Liver (tissue), 9 donors: ENCODE results near the gene PPDPF. TPM values are rescaled to one million over a fixed set of nuclear protein-coding genes. Genes with fewer than 3 reads are reported as not detected.

Experiments
- DNase-seq: peaks from one replicate; pipeline ENCODE4 v3.0.0-alpha.2; 2017; ENCODE audit warnings: low spot score
- H3K27ac ChIP-seq, 2 donors: one replicate each; pipeline ENCODE4 v1.7.0; 2013; ENCODE audit warnings: inconsistent platforms in 2 of 2, low read length in 2 of 2, control low read depth in 1 of 2, low read depth in 1 of 2, mild to moderate bottlenecking in 1 of 2
- H3K27me3 ChIP-seq, 4 donors: one replicate each; pipeline versions ENCODE4 v1.6.1 to v1.7.0; 2013; ENCODE audit warnings: low read length in 3 of 4, inconsistent platforms in 1 of 4, mild to moderate bottlenecking in 1 of 4, moderate library complexity in 1 of 4; ENCODE audit not compliant: control insufficient read depth in 4 of 4, insufficient read depth in 4 of 4
- H3K36me3 ChIP-seq, 4 donors: one replicate each; pipeline versions ENCODE4 v1.6.1 to v1.7.0; 2013; ENCODE audit warnings: low read length in 3 of 4, mild to moderate bottlenecking in 3 of 4, low read depth in 1 of 4, moderate library complexity in 1 of 4; ENCODE audit not compliant: control insufficient read depth in 4 of 4, insufficient read depth in 3 of 4
- H3K4me1 ChIP-seq, 4 donors: one replicate each; pipeline versions ENCODE4 v1.6.1 to v1.7.0; 2013; ENCODE audit warnings: low read length in 3 of 4, mild to moderate bottlenecking in 3 of 4, moderate library complexity in 1 of 4; ENCODE audit not compliant: control insufficient read depth in 4 of 4, insufficient read depth in 4 of 4
- H3K4me3 ChIP-seq, 3 donors: one replicate each; pipeline versions ENCODE4 v1.6.1 to v1.7.0; 2013; ENCODE audit warnings: low read length in 3 of 3, control low read depth in 1 of 3, low read depth in 1 of 3, mild to moderate bottlenecking in 1 of 3
- H3K9ac ChIP-seq, 2 donors: one replicate each; pipeline ENCODE4 v1.7.0; 2013; ENCODE audit warnings: low read length in 2 of 2, mild to moderate bottlenecking in 2 of 2, moderate library complexity in 2 of 2, control low read depth in 1 of 2, low read depth in 1 of 2
- H3K9me3 ChIP-seq, 4 donors: one replicate each; pipeline versions ENCODE4 v1.6.1 to v1.7.0; 2013; ENCODE audit warnings: low read length in 3 of 4; ENCODE audit not compliant: control insufficient read depth in 4 of 4
- EGR1 ChIP-seq, 2 donors: IDR thresholded peaks; 2 replicates each; pipeline ENCODE4 v1.6.1; 2016 to 2018; ENCODE audit warnings: antibody characterized with exemption in 2 of 2, low read depth in 2 of 2
- GABPA ChIP-seq, 2 donors: IDR thresholded peaks in 1 of 2; conservative IDR thresholded peaks in 1 of 2; 2 replicates each; pipeline ENCODE4 v1.6.1; 2016; ENCODE audit warnings: antibody characterized with exemption in 2 of 2, mild to moderate bottlenecking in 1 of 2, moderate library complexity in 1 of 2
- HNF4G ChIP-seq: IDR thresholded peaks from 2 replicates; pipeline ENCODE4 v1.6.1; 2016; ENCODE audit warnings: antibody characterized with exemption
- NR2F2 ChIP-seq: IDR thresholded peaks from 2 replicates; pipeline ENCODE4 v1.6.1; 2016; ENCODE audit warnings: antibody characterized with exemption
- RAD21 ChIP-seq, 2 donors: IDR thresholded peaks; 2 replicates each; pipeline ENCODE4 v1.6.1; 2016; ENCODE audit warnings: antibody characterized with exemption in 2 of 2, mild to moderate bottlenecking in 2 of 2
- RXRA ChIP-seq, 2 donors: IDR thresholded peaks; 2 replicates each; pipeline ENCODE4 v1.6.1; 2017 to 2018; ENCODE audit warnings: antibody characterized with exemption in 2 of 2, mild to moderate bottlenecking in 1 of 2
- SP1 ChIP-seq: IDR thresholded peaks from 2 replicates; pipeline ENCODE4 v1.6.1; 2018; ENCODE audit warnings: antibody characterized with exemption, mild to moderate bottlenecking
- TAF1 ChIP-seq: conservative IDR thresholded peaks from 2 replicates; pipeline ENCODE4 v1.6.1; 2016; ENCODE audit warnings: antibody characterized with exemption, mild to moderate bottlenecking
- YY1 ChIP-seq: IDR thresholded peaks from 2 replicates; pipeline ENCODE4 v1.6.1; 2016; ENCODE audit warnings: antibody characterized with exemption, mild to moderate bottlenecking
- WGBS: extraction: QIAGEN DNeasy Blood & Tissue Kit; methylation state at CpG from one replicate; pipeline ENCODE4 v1.1.7; 2013; 5-methylcytosine and 5-hydroxymethylcytosine counted together
- polyA plus RNA-seq, 2 donors: library from polyadenylated mRNA; stranded (reverse) in 1 of 2; unstranded in 1 of 2; fragments of 200-250 nt in 1 of 2; fragments of >200 nt in 1 of 2; fragmentation: Nextera tagmentation in 1 of 2; extraction: Ambion mirVana in 1 of 2; gene quantifications; one replicate each; pipeline versions ENCODE4 v1.2.1 to v1.2.3, GENCODE V29; 2013 to 2015
- total RNA-seq, 2 donors: library from RNA; depleted of rRNA; stranded (reverse); fragments of >200 nt; gene quantifications; one replicate each; pipeline ENCODE4 v1.2.3, GENCODE V29; 2014
- TF ChIP-seq, protein P1 (sequence below): IDR thresholded peaks from 2 replicates; pipeline ENCODE4 v1.6.1; 2016; ENCODE audit warnings: antibody characterized with exemption
- TF ChIP-seq, protein P2 (sequence below): IDR thresholded peaks from 2 replicates; pipeline ENCODE4 v1.6.1; 2016; ENCODE audit warnings: antibody characterized with exemption
- TF ChIP-seq, protein P3 (sequence below): IDR thresholded peaks from 2 replicates; pipeline ENCODE4 v1.6.1; 2016; ENCODE audit warnings: antibody characterized with exemption
- TF ChIP-seq, protein P4 (sequence below): fragments of 150-350 bp; IDR thresholded peaks from 2 replicates; pipeline ENCODE4 v1.5.1; 2017; ENCODE audit warnings: improper control_type of control experiment, low read depth, low read length; ENCODE audit not compliant: missing input control
- donor health status: healthy.
- donor health status: healthy.
- donor health status: healthy.
- donor health status: healthy.
- donor health status: healthy.

PPDPF gene
- total and polyA plus RNA-seq, 4 donors = 8.3 to 196 (median 25.3) TPM

DNA sequence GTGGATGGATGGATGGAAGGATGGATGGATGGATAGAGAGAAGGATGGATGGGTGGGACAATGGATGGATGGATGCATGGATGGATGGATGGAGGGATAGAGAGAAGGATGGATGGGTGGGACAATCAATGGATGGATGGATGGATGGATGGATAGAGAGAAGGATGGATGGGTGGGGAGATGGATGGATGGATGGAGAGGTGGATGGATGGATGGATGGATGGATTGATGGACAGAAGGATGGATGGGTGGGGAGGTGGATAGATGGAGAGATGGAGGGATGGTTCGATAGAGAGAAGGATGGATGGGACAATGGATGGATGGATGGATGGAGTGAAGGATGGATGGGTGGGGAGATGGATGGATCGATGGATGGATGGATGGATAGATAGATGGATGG lies 28.0 kb upstream of the PPDPF start:
- no peak overlapping the region for H3K9ac ChIP-seq
- DNase-seq = no peak
- H3K27ac ChIP-seq = no peak overlapping the region
- no peaks in the 10 kb centered on the region for H3K9me3 ChIP-seq
- H3K4me1 ChIP-seq = peaks cover 0 to 9% (median 6%) of the 10 kb centered on the region in 4 donors
- H3K4me3 ChIP-seq = no peak overlapping the region
- no peaks in the 10 kb centered on the region for H3K36me3 ChIP-seq
- WGBS = 82% methylated on average over 2 of the region's 2 CpGs
- H3K27me3 ChIP-seq = peaks cover 0 to 8% (median 3%) of the 10 kb centered on the region in 4 donors
- TF ChIP-seq GABPA (IDR thresholded peaks at IDR 0.05 in 1 of 2, conservative IDR thresholded peaks at IDR 0.05 in 1 of 2) (no peak), RAD21 (IDR thresholded peaks at IDR 0.05) (no peak), TAF1 (no peak), EGR1 (IDR thresholded peaks at IDR 0.05; ENCODE audit: low read depth in 2 of 2) (no peak), RXRA (IDR thresholded peaks at IDR 0.05) (no peak), SP1 (no peak), HNF4G (no peak), YY1 (no peak)
- TF ChIP-seq, protein P1, sequence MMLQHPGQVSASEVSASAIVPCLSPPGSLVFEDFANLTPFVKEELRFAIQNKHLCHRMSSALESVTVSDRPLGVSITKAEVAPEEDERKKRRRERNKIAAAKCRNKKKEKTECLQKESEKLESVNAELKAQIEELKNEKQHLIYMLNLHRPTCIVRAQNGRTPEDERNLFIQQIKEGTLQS = no peak
- TF ChIP-seq, protein P2, sequence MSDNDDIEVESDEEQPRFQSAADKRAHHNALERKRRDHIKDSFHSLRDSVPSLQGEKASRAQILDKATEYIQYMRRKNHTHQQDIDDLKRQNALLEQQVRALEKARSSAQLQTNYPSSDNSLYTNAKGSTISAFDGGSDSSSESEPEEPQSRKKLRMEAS = no peak
- TF ChIP-seq, protein P3, sequence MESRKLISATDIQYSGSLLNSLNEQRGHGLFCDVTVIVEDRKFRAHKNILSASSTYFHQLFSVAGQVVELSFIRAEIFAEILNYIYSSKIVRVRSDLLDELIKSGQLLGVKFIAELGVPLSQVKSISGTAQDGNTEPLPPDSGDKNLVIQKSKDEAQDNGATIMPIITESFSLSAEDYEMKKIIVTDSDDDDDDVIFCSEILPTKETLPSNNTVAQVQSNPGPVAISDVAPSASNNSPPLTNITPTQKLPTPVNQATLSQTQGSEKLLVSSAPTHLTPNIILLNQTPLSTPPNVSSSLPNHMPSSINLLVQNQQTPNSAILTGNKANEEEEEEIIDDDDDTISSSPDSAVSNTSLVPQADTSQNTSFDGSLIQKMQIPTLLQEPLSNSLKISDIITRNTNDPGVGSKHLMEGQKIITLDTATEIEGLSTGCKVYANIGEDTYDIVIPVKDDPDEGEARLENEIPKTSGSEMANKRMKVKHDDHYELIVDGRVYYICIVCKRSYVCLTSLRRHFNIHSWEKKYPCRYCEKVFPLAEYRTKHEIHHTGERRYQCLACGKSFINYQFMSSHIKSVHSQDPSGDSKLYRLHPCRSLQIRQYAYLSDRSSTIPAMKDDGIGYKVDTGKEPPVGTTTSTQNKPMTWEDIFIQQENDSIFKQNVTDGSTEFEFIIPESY = no peak

DNA sequence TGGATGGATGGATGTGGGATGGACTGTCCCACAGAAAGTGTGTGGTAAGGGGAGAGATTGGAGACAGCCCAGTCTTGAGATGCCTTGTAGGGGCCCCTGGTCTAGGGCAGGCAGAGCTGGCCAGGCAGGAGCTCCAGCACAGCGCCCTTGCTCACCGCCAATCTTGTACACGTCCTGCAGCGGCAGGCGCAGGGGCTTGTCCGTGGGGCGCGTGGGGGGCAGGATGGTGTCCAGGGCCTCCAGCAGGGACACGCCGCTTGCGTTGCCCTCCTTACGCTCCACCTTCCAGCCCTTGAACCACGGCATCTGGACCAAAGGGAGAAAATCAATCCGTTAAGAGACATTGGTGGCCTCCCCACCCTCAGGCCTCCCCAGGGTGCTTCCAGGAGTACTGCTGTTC lies 27.6 kb upstream of the PPDPF start:
- DNase-seq = no peak
- H3K36me3 ChIP-seq = no peaks in the 10 kb centered on the region
- H3K4me1 ChIP-seq = peaks cover 0 to 9% (median 6%) of the 10 kb centered on the region in 4 donors
- 91% methylated on average over 14 of the region's 14 CpGs for WGBS
- no peak overlapping the region for H3K9ac ChIP-seq
- TF ChIP-seq, protein P4, sequence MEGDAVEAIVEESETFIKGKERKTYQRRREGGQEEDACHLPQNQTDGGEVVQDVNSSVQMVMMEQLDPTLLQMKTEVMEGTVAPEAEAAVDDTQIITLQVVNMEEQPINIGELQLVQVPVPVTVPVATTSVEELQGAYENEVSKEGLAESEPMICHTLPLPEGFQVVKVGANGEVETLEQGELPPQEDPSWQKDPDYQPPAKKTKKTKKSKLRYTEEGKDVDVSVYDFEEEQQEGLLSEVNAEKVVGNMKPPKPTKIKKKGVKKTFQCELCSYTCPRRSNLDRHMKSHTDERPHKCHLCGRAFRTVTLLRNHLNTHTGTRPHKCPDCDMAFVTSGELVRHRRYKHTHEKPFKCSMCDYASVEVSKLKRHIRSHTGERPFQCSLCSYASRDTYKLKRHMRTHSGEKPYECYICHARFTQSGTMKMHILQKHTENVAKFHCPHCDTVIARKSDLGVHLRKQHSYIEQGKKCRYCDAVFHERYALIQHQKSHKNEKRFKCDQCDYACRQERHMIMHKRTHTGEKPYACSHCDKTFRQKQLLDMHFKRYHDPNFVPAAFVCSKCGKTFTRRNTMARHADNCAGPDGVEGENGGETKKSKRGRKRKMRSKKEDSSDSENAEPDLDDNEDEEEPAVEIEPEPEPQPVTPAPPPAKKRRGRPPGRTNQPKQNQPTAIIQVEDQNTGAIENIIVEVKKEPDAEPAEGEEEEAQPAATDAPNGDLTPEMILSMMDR = no peak
- TF ChIP-seq, protein P3 = no peak
- TF ChIP-seq, protein P2 = no peak
- TF ChIP-seq NR2F2 = no peak
- peaks cover 0 to 4% (median 3%) of the 10 kb centered on the region in 4 donors for H3K27me3 ChIP-seq
- H3K4me3 ChIP-seq = no peak overlapping the region
- no peak overlapping the region for H3K27ac ChIP-seq
- H3K9me3 ChIP-seq = no peaks in the 10 kb centered on the region
